ENCODE results near the gene OSER1.
A peak's percentile ranks its signal among the peaks of the same experiment; 100 is the strongest.

Gene OSER1

GRCh38 chr20:44173116-44173515 lies 37.5 kb downstream of the OSER1 start:
- no peak for DNase-seq

GRCh38 chr20:44172572-44172950 lies 38.0 kb downstream of the OSER1 start:
- DNase-seq, result no peak

GRCh38 chr20:44171775-44172571 lies 38.6 kb downstream of the OSER1 start:
- DNase-seq, result no peak

GRCh38 chr20:44170816-44171410 lies 39.7 kb downstream of the OSER1 start:
- DNase-seq, result no peak

DNA sequence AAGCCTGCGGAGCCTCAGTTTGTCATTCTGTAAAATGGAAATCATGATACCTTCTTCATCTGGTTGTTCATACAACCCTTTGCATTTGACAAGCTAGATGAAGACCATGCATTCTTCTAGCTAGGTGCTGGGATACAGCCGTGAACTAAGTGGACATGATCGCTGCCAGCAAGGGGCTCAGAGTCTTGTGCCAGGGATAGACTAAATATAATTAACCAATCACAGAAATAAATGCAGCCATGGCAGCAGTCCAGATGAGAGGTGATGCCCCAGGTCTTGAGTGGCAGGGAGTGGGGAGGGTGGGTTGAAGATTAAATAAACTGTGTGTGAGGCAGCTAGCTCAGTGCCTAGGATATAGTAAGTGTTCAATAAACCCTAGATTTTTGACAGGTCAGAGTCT lies 42.8 kb downstream of the OSER1 start:
- DNase-seq, result no peak

- DNase-seq, result peak; percentile 54
Observed at GRCh38 chr20:44166477-44166876, 44.1 kb downstream of the OSER1 start.

DNA sequence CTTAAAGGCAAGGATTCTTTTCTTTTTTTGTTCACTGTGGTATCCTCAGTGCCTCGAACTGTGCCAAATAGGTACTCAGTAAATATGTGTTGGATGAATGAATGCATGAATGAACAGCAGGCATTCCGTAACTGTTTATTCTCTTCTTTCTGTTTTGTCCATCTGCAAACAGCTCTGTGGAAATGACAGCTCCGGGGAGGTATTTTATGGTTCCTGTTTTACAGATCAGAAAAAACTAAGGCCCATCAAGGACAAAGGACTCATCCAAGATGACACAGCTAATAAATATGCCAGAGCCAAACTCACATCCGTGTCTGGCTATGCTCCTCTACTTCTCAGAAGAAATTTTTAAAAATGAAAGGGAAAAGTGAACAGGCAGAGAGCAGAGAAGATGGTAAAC lies 44.6 kb downstream of the OSER1 start:
- no peak for DNase-seq

DNA sequence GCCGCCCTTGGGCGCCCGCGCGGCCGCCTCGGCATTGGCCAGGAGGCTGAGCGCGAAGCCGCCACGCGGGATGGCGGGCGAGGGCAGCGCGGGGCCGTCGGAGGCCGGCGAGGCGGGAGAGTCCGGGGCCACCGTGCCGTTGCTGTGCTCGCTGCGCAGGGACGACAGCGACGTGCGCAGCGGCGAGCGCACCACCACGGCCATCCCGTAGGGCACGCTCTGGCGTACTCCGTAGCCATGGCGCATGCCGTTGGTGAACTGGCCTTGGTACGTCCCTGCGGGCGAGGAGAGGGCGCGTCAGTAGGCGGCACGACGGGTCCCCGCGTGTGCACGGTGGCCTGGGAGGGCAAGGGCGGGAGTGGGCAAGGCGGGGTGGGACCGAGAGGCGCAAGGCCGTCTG lies 50.4 kb downstream of the OSER1 start:
- no peak for DNase-seq

- DNase-seq, result no peak
Observed at GRCh38 chr20:44159711-44160110, 50.9 kb downstream of the OSER1 start.

- DNase-seq, result no peak
Observed at GRCh38 chr20:44159125-44159524, 51.4 kb downstream of the OSER1 start.

- DNase-seq, result no peak
Observed at GRCh38 chr20:44157061-44157460, 53.5 kb downstream of the OSER1 start.

- DNase-seq, result no peak
Observed at GRCh38 chr20:44154521-44155001, 56.0 kb downstream of the OSER1 start.

- DNase-seq, result no peak
Observed at GRCh38 chr20:44153636-44154043, 56.9 kb downstream of the OSER1 start.

DNA sequence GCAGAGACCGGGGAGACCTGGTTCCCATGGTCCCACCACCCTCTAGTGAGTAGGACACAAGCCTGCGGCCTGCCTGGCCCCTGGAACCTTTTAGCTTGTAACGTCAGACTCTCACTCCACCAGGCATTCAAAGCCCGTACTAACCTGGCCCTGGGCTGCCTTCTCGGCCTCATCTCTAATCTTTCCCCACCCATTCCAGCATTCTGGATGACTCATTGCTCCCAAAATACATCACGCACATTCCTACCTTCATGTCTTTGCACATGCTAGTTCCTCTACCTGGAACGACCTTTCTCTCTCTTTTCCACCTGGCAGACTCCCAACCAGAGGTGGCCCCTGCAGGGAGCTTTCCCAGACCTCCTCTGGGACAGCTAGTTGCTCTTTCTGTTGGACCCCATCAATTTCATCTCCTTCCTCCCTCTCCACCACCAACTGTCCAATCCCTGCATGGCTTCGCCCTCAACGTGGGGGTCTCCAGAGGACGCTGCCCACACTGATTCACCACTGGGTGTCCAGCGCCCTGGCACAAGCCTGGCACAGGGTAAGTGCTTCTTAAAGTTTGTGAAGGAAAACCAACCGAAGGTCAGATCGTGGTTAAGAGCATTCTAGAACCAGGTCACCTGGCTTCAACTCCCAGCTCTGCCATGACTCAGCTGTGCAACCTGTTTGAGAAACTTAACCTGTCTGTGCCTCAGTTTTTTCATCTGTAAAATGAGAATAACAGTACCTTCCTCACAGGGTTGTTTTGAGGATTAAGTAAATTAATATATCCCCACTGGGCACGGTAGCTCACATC lies 58.8 kb downstream of the OSER1 start:
- DNase-seq, result no peak

- DNase-seq, result no peak
Observed at GRCh38 chr20:44146272-44146671, 64.3 kb downstream of the OSER1 start.
